Stimulated activated CD8-positive, alpha-beta memory T cell treated with anti-CD3 and anti-CD28 coated beads, Interleukin-4, amount 100 ng/mL, for 1 hour (primary cell): Measurements from ENCODE around the gene BYSL.
"Not testable (repeated sequence)": the region's sequence is repeated elsewhere in the genome, so short reads cannot be mapped to it uniquely, and the experiment has no call there.

Experiments used
- DNase-seq, 2 donors: peaks; one replicate each; pipeline ENCODE4 v3.0.0-alpha.2; 2020; ENCODE audit warnings: low read depth in 2 of 2, low spot score in 1 of 2

Gene BYSL

DNA sequence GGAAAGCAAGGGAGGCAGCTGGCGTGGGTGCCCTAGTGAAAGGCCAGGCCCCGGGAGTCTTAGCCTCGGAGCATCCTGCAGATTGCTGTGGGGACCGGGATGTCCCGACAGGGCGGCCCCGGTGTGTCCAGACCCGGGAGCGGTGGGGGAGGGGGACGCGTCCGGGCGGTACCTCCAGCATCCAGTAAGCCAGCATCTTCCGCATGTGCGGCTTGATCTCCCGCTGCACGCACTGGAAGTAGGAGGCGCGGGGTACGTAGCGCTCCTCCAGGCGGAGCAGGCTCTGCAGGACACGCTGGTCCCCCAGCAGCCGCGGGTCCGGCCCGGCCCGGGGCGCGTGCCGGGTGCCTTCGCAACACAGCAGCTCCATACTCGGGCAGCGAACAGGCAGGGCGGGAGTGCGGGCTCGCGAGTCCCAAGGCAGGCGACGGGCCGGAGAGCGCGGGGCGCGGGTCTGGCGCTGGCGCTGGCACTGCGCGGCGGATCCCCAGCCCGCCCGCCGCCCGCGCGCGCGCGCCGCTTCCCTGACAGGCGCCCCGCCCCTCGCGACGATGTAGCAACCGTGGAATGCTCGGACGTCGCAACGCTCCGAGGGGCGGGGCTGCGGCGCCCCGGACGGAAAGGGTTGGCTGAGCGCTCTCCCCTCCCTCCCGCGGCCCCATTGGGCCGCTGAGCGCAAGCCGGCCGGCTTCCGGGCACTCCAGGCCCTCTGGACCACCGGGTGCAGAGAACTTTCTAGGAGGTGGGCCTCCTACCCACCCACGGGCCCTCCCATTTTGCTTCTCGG, 20.2 kb downstream of the BYSL start, which contains the start of gene CCND3:
TSS of gene CCND3 (minus strand) at position 529 of the 787 bp plus-strand sequence. CDS start at position 370, 159 bp downstream.
- DNase-seq: peak; percentile 63 to 68

DNA sequence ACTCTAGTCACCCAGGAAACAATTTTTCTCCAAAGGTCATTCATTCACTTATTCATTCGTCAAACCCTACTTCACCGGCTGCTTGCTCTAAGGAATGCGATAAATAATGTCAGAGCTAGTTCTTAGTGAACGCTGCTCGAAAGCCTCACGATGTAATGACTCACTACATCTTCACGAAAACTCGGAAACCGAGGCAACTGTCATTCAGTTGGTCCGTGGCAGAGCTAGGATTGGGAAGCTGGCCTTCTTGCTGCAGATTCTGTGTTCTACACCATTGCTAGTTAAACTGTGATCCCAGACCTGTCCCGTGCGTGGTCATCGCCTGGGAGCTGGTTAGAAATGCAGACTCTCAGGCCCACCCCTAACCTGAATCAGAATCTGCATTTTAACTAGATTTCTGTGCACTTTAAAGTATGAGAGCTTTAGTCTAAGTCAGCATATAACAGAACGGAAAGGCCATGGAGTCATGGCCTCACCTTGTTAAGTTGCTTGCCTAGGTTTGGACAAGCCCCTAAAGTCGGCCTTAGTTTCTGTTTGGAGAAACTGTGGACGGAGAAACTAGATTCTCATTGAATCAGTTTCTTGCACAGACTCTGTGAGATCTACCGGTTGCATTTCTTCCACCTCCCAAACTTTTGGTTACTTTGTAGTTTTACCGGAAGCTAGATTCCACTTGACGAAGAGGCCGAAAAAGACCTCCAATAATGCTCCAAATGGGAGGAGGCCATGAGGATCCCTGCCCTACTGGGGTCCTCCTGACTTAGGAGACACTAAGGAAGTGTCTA, 21.0 kb downstream of the BYSL start:
- no peak for DNase-seq

DNA sequence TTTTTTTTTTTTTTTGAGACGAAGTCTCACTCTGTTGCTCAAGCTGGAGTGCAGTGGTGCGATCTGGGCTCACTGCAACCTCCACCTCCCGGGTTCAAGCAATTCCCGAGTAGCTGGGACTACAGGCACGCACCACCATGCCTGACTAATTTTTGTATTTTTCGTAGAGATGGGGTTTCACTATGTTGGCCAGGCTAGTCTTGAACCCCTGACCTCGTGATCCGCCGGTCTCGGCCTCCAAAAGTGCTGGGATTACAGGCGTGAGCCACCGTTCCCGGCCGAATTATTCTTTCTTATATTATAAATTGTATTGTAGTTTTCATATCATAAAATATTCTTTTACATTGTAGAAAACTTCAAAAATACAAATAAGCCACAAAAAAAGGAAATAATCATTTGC, 21.6 kb downstream of the BYSL start:
- not testable (repeated sequence) for DNase-seq

DNA sequence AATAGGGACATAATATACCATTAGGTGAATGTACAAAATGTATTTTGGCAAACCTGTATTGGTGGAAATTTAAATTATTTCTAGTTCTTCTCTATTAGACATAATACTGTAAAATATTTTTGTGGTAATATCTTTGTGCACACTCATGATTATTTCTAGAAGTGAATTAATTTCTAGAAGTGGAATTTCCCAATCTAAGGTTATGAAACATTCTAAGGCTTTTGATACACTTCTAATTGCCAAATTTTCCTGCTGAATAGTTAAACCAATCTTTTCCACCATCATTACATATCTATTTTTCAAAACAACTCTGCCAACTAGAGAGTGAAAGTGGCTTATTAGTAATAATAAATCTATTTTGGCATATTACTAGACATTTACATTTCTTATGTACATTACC, 22.2 kb downstream of the BYSL start:
- DNase-seq: no peak

DNA sequence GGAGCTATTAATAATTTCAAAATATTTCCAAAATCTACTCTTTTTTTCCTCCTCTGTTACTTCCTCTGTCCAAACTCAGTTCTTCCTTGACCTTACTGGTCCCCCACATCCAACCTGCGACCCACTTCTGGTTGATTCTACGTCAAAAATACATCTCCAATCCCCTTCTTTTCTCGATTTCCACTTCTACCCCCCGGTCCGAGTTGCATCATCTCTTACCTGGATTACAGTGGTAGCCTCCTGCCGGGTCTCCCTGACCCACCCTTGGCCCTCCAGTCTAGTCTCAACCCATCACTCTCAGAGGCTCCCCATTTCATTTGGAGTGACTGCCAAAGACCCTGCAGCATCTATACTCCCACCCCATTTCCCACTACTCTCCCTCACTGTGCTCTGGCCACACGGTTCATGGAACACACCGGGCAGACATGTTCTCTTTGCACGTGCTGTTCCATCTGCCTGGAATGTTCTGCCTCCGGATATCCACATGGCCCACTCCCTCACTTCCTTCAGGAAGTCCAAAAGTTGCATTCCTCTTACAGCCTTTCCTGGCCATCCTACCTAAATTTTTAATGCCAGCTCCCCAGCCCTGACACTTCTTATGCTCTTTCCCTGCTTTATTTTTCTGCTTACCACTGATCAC, 26.4 kb downstream of the BYSL start:
- DNase-seq: no peak

DNA sequence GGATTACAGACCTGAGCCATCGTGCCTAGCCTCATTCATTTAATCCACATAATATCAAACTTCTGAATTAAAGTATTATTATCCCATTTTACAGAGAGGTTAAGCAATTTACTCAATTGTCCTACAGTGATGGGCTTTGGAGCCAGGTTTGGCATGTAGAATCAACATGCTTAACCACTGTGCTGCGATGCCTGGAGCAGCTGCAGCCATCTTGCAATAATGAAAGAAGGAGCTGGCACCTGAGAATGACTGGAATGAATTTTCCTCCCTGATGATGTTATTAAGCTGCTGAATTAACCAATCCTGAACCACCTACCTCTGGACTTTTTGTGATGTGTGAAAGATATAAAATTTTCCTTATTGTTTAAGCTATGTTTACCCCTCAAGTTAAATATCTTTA, 33.4 kb downstream of the BYSL start:
- no peak for DNase-seq

- no peak for DNase-seq
Measured at GRCh38 chr6:41955412-41955811, 34.1 kb downstream of the BYSL start.

GRCh38 chr6:41957117-41957516, 35.8 kb downstream of the BYSL start:
- DNase-seq: no peak

- no peak for DNase-seq
Measured at GRCh38 chr6:41958022-41958856, 36.9 kb downstream of the BYSL start.

DNA sequence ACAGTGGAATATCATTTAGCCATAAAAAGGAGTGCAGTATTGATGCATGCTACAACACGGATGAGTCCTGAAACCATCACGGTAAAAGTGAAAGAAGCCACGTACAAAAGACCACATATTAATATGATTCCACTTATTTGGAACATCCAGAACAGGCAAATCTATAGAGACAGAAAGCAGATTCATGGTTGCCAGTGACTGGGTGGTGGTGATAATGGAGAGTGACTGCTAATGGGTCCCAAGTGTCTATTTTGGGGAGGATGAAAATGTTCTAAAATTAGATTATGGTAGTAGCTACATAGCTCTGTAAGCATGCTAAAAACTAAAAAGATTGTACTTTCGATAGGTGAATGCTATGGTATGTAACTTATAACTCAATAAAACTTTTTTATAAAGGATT, 38.7 kb downstream of the BYSL start:
- DNase-seq: no peak

DNA sequence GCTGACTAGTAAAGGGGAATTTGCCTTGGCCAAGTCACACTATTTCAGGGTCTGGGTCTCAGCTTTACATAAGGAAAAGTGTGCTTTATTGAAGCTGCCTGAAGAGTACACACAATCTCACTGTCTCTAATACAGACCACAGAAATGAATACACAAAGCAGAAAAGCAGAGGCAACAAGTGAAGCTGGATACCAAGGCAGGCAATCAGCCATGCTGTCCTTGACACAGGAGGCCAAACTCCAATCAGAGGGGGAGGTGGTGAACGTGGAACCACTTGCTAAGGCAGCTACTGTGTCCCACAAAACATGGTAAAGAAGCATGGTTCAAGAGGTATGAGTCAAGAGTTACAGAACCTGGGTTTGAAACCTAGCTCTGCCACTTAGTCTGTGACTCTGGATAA, 42.1 kb downstream of the BYSL start:
- no peak for DNase-seq

DNA sequence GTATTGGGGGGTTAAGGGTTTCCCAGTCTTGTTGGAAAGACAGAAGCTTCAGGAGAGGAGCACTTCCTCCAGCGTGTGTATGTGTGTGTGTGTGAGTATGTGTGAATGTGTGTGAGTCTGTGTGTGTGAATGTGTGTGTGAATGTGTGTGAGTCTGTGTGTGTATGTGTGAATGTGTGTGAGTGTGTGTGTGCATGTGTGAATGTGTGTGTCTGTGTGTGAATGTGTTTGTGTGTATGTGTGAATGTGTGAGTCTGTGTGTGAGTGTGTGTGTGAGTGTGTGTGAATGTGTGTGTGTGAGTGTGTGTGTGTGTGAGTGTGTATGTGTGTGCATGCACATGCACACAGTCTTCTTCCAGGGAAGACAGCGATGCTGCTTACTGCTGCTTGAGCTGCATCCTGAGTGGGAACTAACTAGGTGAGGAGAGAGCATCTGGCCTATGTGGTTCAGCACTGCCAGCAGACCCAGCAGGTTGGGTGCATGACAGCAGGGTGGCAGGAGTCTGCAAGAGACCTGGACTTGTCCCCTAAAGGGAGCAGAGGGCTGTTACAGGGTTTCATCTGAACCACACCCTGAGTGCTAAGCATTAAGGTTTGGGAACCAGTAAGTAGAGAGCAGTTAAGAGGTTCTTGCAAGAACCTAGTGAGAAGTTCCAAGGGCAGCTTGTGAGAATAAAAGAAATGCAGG, 43.0 kb downstream of the BYSL start:
- no peak for DNase-seq

DNA sequence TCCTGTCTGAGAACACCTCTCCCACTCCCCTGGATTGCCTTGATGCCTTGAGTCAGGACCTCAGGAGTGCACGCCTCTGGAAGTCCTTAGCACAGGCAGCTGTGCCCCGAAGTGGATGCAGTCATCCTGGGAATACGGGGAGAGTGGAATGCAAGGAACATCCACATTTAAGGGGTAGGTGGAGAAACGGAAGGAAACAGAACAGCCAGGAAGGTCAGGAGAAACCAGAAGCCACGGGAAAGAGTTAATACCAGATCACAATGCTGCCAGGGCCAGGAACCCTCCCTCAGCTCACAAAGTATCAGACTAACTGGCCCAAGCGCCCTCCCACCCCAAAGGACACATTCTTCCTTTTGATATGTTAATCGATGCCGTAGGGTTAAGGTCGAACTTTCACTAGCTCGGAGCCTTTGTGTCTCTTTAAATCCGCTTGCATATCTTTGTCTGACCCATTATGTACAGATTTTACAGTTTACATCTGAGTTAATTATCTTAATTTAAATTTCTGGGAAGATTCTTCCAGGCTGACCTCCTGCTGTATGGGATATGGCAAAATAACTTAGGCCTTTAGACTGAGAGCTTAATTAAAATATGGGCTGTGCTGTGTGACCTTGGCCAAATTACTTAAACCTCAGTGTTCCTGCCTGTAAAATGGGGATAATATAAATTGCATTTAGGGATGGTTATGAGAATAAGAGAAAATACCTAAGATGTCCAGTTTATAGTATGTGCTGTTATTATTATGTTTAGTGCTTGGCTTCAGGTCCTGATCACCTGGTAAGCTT, 44.3 kb downstream of the BYSL start:
- DNase-seq: no peak

DNA sequence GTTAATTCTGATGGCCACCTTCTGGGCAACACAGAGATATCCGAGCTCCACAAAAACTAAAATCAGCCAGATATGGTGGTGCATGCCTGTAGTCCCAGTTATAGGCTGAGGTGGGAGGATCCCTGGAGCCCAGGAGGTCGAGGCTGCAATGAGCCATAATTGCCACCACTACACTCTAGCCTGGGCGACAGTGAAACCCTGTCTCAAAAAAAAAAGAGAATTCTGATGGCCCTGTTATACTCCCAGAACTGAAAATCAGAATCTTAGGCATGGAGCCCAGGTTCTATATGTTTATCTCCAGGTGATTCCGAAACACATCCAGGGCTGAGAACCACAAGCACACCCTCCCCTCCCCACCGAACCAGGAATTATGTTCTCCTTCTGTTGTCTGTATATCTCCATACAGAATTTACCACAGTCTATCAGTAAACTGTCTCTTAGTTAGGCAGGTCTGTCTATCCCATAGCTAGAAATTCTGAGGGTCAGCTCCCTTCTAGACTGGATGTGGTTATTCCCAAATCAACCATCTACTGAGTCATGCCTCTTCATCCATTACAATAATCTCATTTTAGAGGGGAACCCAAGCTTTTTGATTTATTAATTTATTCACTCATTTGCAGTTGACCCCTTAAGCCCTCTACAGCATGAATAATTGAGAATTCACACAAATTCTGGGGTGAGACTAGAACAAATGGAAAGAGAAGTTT, 45.1 kb downstream of the BYSL start:
- DNase-seq: no peak

DNA sequence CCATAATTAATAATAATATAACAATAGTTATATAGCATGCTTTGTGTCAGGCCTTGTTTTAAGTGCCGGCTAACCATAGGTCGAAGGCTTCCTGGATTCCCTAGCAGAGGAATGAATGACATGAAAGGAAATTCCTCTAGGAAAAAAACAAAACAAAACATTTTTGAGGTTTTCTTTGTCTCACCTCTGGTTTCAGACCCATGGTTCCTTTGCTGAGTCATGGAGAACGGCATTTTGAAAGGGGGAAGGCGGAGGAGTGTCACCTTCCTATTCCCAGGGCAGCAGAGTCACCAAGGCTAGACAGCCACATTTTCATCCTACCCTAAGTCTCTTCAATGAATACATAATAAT, 45.6 kb downstream of the BYSL start:
- no peak for DNase-seq

- DNase-seq: no peak
Measured at GRCh38 chr6:41967312-41968287, 46.3 kb downstream of the BYSL start.

GRCh38 chr6:41970436-41970846, 49.1 kb downstream of the BYSL start:
- peak in 1 of 2 donors; percentile 8 for DNase-seq

DNA sequence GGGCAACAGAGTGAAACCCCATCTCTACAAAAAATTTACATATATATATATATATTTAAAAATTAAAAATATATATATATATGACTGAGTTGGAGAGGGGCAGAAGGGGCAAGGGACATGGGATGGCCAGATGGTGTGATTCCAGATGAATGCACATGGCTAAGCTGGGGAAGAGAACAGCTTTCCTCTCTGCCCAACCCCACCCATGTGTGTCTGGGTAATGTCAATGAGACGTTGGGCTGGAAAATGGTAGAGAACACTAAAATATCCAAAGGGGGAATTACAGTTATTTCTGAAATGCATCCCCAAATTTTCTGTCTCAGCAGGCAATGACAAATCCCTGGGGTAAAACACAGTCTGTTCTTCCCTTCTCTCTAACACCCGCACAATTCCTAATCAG, 51.5 kb downstream of the BYSL start:
- no peak for DNase-seq
